CD4-positive, alpha-beta T cell treated with Interleukin-4 for 4 hours (primary cell): ENCODE results near the gene DHRSX.
A peak's percentile ranks its signal among the peaks of the same experiment; 100 is the strongest.
"Not testable (repeated sequence)": the region's sequence is repeated elsewhere in the genome, so short reads cannot be mapped to it uniquely, and the experiment has no call there.

ENCODE experiments used
- DNase-seq: peaks from one replicate; pipeline ENCODE4 v3.0.0-alpha.2; 2020

The DHRSX gene

GRCh38 chrX:2342874-2343273, 157.9 kb downstream of the DHRSX start:
- DNase-seq, result no peak

GRCh38 chrX:2342281-2342688, 158.5 kb downstream of the DHRSX start:
- DNase-seq, result no peak

- no peak for DNase-seq
These were observed 159.8 kb downstream of the DHRSX start for GRCh38 chrX:2340991-2341390.

DNA sequence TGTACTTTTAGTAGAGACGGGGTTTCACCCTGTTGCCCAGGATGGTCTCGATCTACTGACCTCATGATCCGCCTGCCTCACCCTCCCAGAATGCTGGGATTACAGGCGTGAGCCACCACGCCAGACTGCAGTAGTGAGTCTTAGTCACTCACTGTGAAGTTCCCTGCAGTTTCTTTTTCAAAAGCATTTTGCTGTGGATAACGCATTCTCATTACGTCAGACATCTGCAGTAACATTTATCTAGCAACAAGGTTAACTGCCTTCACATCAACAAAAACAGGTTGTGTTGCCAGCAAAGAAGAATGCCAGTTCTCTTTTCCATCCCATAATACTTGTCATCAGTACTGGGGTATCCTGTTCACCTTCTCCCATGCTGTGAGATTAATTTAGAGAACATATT, 164.6 kb downstream of the DHRSX start:
- DNase-seq, result no peak

DNA sequence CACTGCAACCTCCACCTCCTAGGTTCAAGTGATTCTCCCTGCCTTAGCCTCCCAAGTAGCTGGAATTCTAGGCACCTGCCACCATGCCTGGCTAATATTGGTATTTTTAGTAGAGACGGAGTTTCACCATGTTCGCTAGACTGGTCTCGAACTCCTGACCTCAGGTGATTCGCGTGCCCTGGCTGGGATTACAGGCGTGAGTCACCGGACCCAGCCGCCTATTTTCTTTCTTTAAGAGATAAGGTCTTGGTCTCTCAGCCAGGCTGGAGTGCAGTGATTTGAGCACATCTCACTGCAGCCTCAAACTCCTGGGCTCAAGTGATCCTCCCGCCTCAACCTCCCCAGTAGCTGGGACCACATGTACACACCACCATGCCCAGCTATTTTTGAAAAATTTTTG, 166.5 kb downstream of the DHRSX start:
- DNase-seq, result no peak

DNA sequence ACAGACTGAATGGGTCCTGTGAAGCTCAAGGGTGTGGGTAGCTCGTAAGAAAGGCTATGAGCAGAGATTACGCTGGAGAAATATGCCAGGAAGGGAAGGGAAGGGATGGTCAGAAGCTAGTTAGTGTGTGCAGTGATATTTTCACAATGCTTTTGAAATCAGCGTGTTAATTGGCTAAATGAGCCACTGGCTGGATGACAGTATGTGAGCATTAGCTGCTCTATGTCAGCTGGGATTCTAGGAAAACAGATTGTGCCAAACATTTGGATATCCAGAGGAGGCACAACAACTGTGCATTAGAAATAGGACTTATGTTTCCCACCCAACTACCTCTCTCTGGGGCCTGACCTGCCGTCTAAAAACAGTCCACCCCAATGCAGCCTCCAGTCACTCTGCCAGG, 168.5 kb downstream of the DHRSX start:
- no peak for DNase-seq

DNA sequence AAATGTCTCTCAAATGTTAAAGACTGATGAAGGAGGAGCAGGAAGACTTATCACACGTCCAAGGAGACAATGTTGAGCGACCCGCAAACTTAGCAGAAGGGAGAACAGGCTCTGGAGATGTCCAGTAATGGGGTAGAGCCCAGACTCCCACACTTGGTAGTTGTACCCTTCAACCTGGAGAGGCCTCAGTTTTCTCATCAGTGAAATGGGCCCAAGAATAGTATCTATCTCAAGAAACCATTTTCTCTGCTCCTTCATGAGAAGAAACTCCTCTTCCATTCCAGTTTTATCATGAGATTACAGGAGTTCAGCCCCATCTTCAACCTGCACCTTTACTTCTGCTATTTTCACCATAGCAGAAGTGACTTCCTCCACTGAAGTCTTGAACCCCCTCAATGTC, 169.9 kb downstream of the DHRSX start:
- DNase-seq, result no peak

GRCh38 chrX:2330487-2330886, 170.3 kb downstream of the DHRSX start:
- no peak for DNase-seq

GRCh38 chrX:2327423-2327822, 173.4 kb downstream of the DHRSX start:
- DNase-seq, result no peak

- peak; percentile 11 for DNase-seq
These were observed 175.5 kb downstream of the DHRSX start for GRCh38 chrX:2325076-2325784.

DNA sequence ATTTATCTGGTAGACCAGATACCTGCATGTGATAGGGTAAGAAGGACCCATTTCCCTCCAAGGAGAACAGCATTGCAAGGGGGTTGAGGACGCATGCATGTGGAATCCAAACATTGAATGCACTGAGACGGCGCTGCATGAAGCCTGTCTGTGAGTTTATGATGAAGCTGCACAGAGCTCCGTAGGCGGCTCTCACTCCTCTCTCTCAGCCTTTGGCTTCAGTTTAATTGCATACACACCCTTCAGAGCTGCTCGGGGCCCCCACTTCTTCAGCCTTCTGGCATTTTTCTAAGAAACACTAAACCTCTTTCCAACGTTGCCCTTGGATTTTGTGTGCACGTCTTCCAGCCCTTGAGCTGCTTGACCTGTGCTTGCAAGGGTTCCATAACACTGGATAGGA, 176.6 kb downstream of the DHRSX start:
- DNase-seq, result no peak

DNA sequence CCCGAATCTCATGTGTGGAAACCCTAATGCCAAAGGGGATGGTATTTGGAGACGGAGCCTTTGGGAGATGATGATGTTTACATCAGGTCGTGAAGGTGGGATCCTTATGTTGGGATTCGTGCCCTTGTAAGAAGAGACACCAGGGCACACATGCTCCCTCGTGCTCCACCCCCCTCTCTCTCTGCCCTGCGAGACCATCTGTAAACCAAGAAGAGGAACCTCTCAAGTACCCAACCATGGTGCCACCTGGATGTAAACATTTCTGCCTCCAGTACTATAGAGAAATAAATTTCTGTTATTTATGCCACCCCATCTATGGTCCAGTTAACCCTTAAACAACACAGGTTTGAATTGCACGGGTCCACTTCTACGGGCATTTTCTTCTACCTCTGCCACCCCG, 179.4 kb downstream of the DHRSX start:
- DNase-seq, result no peak

DNA sequence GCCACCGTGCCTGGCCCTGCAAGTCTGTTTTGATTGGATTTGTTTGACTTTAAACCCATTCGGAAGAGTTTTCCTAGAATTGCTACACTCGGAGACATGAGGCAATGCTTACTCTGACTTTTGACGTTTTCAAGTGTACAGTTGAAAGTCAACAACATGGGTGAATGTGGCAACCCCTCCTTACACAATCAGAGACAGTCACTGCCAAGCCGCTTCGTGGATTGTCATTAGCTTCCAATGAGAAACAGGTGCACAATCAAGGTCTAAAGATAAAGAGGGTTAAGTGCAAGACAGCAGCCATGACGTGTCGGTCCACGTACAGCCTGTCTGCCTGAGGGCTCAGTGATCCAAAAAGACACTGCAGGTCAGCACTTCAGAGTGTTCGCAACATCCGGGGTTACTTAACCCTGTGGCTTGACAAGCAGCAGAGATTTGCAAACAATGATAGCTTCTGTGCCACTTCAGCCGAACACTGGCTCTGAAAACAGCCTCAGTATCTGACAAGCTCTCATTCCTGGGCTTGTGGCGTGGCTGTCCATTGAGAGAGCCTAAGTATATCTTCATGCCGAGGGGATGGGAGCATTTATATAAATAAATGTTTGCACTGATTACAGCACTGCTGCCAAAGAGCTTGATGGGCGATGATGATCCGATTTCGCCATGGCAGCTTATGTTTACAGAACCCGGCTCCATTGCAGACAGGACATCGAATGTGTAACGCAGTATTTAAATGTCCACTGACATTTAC, 180.0 kb downstream of the DHRSX start:
- DNase-seq, result no peak

DNA sequence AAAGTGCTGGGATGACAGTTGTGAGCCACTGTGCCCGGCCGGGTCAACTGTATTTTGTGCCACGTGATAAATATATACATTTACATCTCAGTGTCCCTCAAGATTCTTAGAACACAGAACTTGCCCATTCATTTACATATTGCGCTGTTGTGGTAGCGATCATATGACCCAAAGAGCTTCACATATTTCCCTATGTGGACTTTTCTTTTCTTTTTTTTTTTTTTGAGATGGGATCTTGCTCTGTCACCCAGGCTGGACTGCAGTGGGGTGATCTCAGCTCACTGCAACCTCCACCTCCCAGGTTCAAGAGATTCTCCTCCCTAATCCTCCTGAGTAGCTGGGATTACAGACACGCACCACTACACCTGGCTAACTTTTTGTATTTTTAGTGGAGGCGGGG, 180.7 kb downstream of the DHRSX start:
- DNase-seq, result no peak

- DNase-seq, result no peak
These were observed 182.4 kb downstream of the DHRSX start for GRCh38 chrX:2318371-2318770.

DNA sequence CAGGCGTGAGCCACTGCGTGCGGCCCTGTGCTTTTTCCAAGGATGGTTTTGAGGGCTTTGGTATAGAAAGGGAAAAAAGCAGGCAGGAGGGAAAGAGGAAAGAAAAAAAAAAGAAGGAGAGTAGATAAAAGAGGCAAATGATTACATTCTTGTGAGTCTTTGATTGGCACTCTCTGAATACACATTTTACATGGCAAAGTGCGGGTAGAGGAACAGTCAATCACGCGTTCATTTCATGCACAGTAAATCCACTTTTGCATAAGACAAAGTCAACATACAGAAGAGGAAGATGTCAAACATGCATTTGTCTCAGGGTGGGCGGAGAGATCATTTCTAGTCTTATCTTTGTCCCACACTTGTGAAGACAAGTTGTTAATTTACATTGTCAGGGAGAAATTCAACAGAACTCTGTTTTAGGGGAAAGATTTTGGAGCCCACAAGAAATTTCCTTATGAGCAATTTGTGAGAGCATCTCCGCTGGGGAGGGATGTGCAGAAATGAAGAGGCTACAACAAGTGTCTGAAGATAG, 183.2 kb downstream of the DHRSX start:
- DNase-seq, result no peak

- DNase-seq, result no peak
These were observed 184.2 kb downstream of the DHRSX start for GRCh38 chrX:2316534-2316933.

DNA sequence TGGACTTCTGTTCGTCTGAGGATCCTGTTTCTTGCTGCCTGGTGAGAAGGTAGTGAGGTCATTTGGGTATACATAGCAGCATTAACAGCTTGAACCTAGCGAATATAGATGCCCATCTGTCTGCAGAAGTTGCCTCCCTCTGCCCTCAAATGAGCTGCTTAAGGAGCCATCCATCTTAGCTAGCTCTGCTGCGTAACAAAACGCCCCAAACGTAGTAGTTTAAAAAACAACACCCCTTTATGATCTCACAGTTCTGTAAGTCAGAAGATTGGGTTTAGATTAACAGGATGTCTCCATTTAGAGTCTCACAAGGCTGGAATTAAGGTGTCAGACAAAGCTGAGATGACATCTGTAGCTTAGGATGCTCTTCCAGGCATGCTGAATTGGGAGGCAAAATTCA, 185.3 kb downstream of the DHRSX start:
- DNase-seq, result no peak

DNA sequence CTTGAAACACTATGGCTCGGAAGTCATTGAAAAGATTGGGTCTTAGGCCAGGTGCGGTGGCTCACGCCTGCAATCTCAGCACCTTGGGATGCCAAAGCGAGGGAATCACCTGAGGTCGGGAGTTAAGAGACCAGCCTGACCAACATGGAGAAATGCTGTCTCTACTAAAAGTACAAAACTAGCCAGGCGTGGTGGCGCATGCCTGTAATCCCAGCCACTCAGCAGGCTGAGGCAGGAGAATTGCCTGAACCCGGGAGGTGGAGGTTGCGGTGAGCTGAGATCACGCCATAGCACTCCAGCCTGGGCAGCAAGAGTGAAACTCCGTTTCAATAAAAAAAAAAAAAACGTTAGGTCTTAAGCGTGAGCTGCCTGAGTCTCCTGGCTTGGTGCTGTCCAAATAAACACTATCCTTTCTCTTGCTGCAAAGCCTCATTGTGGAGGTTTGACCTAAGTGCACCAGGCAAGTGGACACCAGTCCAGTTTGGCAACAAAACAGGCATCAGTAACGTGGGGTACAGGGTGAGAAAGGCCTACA, 185.9 kb downstream of the DHRSX start:
- no peak for DNase-seq

GRCh38 chrX:2313864-2314640, 186.7 kb downstream of the DHRSX start:
- DNase-seq, result no peak

DNA sequence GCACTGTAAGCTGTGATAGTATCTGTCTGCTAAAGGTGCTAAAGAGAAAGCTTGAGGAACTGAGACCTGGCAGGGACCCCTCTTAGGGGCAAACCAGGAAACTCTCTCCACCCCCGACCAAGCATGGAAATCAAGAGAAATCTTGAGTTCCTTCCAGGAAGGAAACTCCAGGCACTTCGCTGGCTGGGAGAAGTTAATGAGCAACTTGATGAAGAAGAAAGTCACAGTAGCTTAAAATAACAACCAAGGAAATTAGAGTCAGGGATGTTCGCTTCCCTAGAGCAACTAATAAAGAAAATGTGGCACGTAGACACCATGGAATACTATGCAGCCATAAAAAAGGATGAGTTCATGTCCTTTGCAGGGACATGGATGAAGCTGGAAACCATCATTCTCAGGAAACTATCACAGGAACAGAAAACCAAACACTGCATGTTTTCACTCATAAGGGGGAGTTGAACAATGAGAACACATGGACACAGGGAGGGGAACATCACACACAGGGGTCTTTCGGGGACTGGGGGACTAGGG, 188.7 kb downstream of the DHRSX start:
- DNase-seq, result not testable (repeated sequence)

- no peak for DNase-seq
These were observed 189.3 kb downstream of the DHRSX start for GRCh38 chrX:2311501-2311900.

DNA sequence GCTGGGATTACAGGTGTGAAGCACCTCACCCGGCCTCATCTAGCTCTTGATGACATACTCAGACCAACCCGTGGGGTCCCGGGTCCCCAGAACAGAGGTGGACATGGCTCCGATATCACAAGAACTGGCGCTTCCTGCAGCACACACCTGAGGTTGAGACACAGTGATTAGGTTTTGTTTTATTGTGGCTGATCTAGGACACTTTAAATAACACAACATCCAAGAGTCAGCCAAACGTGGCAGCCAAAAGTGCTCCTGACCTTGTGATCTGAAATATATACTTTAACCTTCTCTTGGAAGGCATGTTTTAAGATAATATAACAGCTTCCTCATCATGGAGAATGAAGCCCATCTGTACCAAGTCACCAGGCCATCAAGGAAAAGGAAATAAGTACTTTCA, 198.9 kb downstream of the DHRSX start:
- DNase-seq, result no peak
